Neural cell (in vitro differentiated cells): ENCODE results near the gene LPIN1. TPM values are rescaled to one million over a fixed set of nuclear protein-coding genes. Genes with fewer than 3 reads are reported as not detected.

ENCODE experiments used
- H2AFZ ChIP-seq: fragments of 200-600, 300-800 bp; sonication (generic), shearing (Covaris generic); 2 replicates; pipeline ENCODE4 v1.6.0; 2014; ENCODE audit warnings: low read depth, mild to moderate bottlenecking, antibody characterized with exemption, low read length, moderate library complexity
- H3F3A ChIP-seq: fragments of 200-600 bp; shearing (Covaris generic); 2 replicates; pipeline ENCODE4 v1.6.1; 2016; ENCODE audit warnings: mild to moderate bottlenecking, moderate library complexity, mixed read lengths, antibody characterized with exemption, low read length; ENCODE audit not compliant: insufficient read depth, poor library complexity, severe bottlenecking
- H3K27ac ChIP-seq: fragments of 200-600, 300-800 bp; sonication (generic), shearing (Covaris generic); 2 replicates; pipeline ENCODE4 v1.5.1; 2014; ENCODE audit warnings: mild to moderate bottlenecking, low read length, moderate library complexity
- H3K27me3 ChIP-seq: fragments of 300-800, 200-600 bp; sonication (generic), shearing (Covaris generic); 2 replicates; pipeline ENCODE4 v1.6.0; 2014; ENCODE audit warnings: mild to moderate bottlenecking, low read depth, low read length, moderate library complexity; ENCODE audit not compliant: insufficient read depth
- H3K36me3 ChIP-seq: fragments of 300-800, 200-600 bp; sonication (generic), shearing (Covaris generic); 2 replicates; pipeline ENCODE4 v1.5.1; 2014; ENCODE audit warnings: mild to moderate bottlenecking, antibody characterized with exemption, low read length, moderate library complexity; ENCODE audit not compliant: insufficient read depth
- H3K4me2 ChIP-seq: fragments of 300-800, 200-600 bp; sonication (generic), shearing (Covaris generic); 2 replicates; pipeline ENCODE4 v1.6.0; 2014; ENCODE audit warnings: mild to moderate bottlenecking, low read length
- H3K4me3 ChIP-seq: fragments of 300-800, 200-600 bp; sonication (generic), shearing (Covaris generic); 2 replicates; pipeline ENCODE4 v1.5.1; 2014; ENCODE audit warnings: mild to moderate bottlenecking, low read length, moderate library complexity
- H3K79me2 ChIP-seq: fragments of 200-600 bp; shearing (Covaris generic); replicated peaks from 2 replicates; pipeline ENCODE4 v1.6.0; 2014; ENCODE audit warnings: mild to moderate bottlenecking, low read length, moderate library complexity; ENCODE audit not compliant: insufficient read depth
- H3K9ac ChIP-seq: fragments of 300-800, 200-600 bp; sonication (generic), shearing (Covaris generic); 2 replicates; pipeline ENCODE4 v1.6.1; 2016; ENCODE audit warnings: mild to moderate bottlenecking, low read length, mixed read lengths
- H3K9me2 ChIP-seq: fragments of 200-600 bp; shearing (Covaris generic); 2 replicates; pipeline ENCODE4 v1.6.1; 2016; ENCODE audit warnings: mild to moderate bottlenecking, low read length, mixed read lengths; ENCODE audit not compliant: insufficient read depth
- H3K9me3 ChIP-seq: fragments of 200-600, 300-800 bp; sonication (generic), shearing (Covaris generic); 2 replicates; pipeline ENCODE4 v1.6.1; 2016; ENCODE audit warnings: mild to moderate bottlenecking, mixed run types, low read length, moderate library complexity, mixed read lengths
- H4K20me1 ChIP-seq: fragments of 200-600 bp; shearing (Covaris generic); 2 replicates; pipeline ENCODE4 v1.6.1; 2016; ENCODE audit warnings: mild to moderate bottlenecking, mixed run types; ENCODE audit not compliant: insufficient read depth
- EP300 ChIP-seq: fragments of 450-650 bp; conservative IDR thresholded peaks from 2 replicates; pipeline ENCODE4 v1.6.1; 2014; ENCODE audit warnings: antibody characterized with exemption, mild to moderate bottlenecking, moderate library complexity; ENCODE audit not compliant: poor library complexity, severe bottlenecking
- EZH2 ChIP-seq: fragments of 200-600, 300-800 bp; shearing (Covaris generic), sonication (generic); IDR thresholded peaks from 2 replicates; pipeline ENCODE4 v1.6.1; 2014; ENCODE audit warnings: antibody characterized with exemption, low read length, borderline replicate concordance, mild to moderate bottlenecking; ENCODE audit not compliant: insufficient read depth, poor library complexity, severe bottlenecking
- MXI1 ChIP-seq: fragments of 450-650 bp; conservative IDR thresholded peaks from 2 replicates; pipeline ENCODE4 v1.6.1; 2014; ENCODE audit warnings: antibody characterized with exemption, mild to moderate bottlenecking; ENCODE audit not compliant: poor library complexity, severe bottlenecking
- POLR2AphosphoS5 ChIP-seq: IDR thresholded peaks from 2 replicates; pipeline ENCODE4 v1.6.1; 2012
- RAD21 ChIP-seq: fragments of 450-650 bp; conservative IDR thresholded peaks from 2 replicates; pipeline ENCODE4 v1.6.1; 2014; ENCODE audit warnings: antibody characterized with exemption, mild to moderate bottlenecking, moderate library complexity
- SMC3 ChIP-seq: fragments of 450-650 bp; conservative IDR thresholded peaks from 2 replicates; pipeline ENCODE4 v1.6.1; 2014; ENCODE audit warnings: antibody characterized with exemption, mild to moderate bottlenecking, moderate library complexity; ENCODE audit not compliant: poor library complexity
- TAF1 ChIP-seq: IDR thresholded peaks from 2 replicates; pipeline ENCODE4 v1.6.1; 2012; ENCODE audit warnings: low read depth
- polyA plus RNA-seq: library from polyadenylated mRNA; depleted of rRNA; stranded (reverse); fragments of >200 nt; gene quantifications from 2 replicates; pipeline ENCODE4 v1.2.3, GENCODE V29; 2014
- TF ChIP-seq, protein P1 (sequence below): IDR thresholded peaks from 2 replicates; pipeline ENCODE4 v1.6.1; 2012; ENCODE audit warnings: borderline replicate concordance
- TF ChIP-seq, protein P2 (sequence below): fragments of 450-650 bp; IDR thresholded peaks from 2 replicates; pipeline ENCODE4 v1.5.1; 2014; ENCODE audit warnings: antibody characterized with exemption, mild to moderate bottlenecking, moderate library complexity; ENCODE audit not compliant: poor library complexity, severe bottlenecking

Gene LPIN1
- polyA plus RNA-seq, 1 donor from 2014 or later = 47.5 TPM

DNA sequence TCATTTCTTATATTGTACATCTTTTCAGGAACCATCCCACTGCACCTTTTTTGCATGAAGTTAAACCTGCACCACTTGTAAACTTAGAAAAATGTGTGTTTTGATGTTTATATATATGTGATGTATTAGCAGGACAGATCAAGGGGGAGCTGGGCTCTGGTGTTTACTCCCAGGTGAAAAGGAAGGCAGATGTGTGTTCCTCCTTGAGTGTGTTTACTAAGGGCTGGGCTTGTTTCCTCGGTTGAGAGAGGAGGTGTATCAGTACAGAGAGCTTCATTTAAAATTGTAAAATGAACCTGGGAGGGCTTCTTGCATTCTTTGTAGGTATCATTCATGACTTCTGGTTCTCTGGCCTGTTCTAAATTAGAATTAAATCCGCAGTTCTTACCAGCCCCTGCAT is 14.8 kb downstream of the LPIN1 start:
- Histone ChIP-seq H3K9me2 (no peaks in the 10 kb centered on the region), H3K9me3 (no peaks in the 10 kb centered on the region), H3K27me3 (no peaks in the 10 kb centered on the region), H3F3A (no peaks in the 10 kb centered on the region), H4K20me1 (no peaks in the 10 kb centered on the region), H3K4me3 (no peak overlapping the region), H3K27ac (no peak overlapping the region), H2AFZ (no peak overlapping the region), H3K79me2 (peaks cover 17% of the 10 kb centered on the region), H3K9ac (no peak overlapping the region), H3K36me3 (peaks cover 16% of the 10 kb centered on the region), H3K4me2 (no peak overlapping the region)
- TF ChIP-seq RAD21 = no peak
- no peak for TF ChIP-seq SMC3
- no peak for TF ChIP-seq EZH2
- TF ChIP-seq EP300 = no peak
- TF ChIP-seq, protein P1, sequence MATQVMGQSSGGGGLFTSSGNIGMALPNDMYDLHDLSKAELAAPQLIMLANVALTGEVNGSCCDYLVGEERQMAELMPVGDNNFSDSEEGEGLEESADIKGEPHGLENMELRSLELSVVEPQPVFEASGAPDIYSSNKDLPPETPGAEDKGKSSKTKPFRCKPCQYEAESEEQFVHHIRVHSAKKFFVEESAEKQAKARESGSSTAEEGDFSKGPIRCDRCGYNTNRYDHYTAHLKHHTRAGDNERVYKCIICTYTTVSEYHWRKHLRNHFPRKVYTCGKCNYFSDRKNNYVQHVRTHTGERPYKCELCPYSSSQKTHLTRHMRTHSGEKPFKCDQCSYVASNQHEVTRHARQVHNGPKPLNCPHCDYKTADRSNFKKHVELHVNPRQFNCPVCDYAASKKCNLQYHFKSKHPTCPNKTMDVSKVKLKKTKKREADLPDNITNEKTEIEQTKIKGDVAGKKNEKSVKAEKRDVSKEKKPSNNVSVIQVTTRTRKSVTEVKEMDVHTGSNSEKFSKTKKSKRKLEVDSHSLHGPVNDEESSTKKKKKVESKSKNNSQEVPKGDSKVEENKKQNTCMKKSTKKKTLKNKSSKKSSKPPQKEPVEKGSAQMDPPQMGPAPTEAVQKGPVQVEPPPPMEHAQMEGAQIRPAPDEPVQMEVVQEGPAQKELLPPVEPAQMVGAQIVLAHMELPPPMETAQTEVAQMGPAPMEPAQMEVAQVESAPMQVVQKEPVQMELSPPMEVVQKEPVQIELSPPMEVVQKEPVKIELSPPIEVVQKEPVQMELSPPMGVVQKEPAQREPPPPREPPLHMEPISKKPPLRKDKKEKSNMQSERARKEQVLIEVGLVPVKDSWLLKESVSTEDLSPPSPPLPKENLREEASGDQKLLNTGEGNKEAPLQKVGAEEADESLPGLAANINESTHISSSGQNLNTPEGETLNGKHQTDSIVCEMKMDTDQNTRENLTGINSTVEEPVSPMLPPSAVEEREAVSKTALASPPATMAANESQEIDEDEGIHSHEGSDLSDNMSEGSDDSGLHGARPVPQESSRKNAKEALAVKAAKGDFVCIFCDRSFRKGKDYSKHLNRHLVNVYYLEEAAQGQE = no peak
- TF ChIP-seq, protein P2, sequence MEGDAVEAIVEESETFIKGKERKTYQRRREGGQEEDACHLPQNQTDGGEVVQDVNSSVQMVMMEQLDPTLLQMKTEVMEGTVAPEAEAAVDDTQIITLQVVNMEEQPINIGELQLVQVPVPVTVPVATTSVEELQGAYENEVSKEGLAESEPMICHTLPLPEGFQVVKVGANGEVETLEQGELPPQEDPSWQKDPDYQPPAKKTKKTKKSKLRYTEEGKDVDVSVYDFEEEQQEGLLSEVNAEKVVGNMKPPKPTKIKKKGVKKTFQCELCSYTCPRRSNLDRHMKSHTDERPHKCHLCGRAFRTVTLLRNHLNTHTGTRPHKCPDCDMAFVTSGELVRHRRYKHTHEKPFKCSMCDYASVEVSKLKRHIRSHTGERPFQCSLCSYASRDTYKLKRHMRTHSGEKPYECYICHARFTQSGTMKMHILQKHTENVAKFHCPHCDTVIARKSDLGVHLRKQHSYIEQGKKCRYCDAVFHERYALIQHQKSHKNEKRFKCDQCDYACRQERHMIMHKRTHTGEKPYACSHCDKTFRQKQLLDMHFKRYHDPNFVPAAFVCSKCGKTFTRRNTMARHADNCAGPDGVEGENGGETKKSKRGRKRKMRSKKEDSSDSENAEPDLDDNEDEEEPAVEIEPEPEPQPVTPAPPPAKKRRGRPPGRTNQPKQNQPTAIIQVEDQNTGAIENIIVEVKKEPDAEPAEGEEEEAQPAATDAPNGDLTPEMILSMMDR = no peak
- no peak for TF ChIP-seq POLR2AphosphoS5
- TF ChIP-seq MXI1 = no peak
- no peak for TF ChIP-seq TAF1

DNA sequence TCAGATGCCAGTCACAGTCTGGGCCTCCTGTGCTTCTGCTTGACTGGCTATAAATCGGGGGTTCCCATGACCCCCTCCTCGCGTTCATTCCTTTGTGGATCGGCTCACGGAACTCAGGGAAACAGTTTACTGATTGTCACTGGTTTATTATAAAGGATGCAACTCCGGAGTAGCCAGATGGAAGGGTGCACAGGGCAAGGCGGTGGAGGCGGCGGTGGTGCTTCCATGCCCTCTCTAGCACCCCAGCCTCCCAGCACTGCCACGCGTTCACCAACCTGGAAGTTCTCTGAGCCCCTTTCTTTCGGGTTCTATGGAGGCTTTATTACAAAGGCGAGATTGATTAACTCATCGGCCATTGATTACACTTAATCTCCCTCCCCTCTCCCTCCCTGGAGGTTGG is 15.6 kb downstream of the LPIN1 start:
- peaks cover 16% of the 10 kb centered on the region for H3K79me2 ChIP-seq
- H3K9me3 ChIP-seq = no peaks in the 10 kb centered on the region
- no peaks in the 10 kb centered on the region for H3K27me3 ChIP-seq
- H2AFZ ChIP-seq = no peak overlapping the region
- no peak overlapping the region for H3K4me3 ChIP-seq
- H3K9me2 ChIP-seq = no peaks in the 10 kb centered on the region
- no peak overlapping the region for H3K27ac ChIP-seq
- no peak overlapping the region for H3K9ac ChIP-seq
- H3K4me2 ChIP-seq = no peak overlapping the region
- TF ChIP-seq RAD21 = no peak
- TF ChIP-seq SMC3 = no peak
- TF ChIP-seq POLR2AphosphoS5 = no peak
- no peak for TF ChIP-seq MXI1
- TF ChIP-seq, protein P1 = no peak
- no peak for TF ChIP-seq EP300
- TF ChIP-seq EZH2 = no peak
- no peak for TF ChIP-seq TAF1
- TF ChIP-seq, protein P2 = no peak
- H4K20me1 ChIP-seq = no peaks in the 10 kb centered on the region
- no peaks in the 10 kb centered on the region for H3F3A ChIP-seq
- H3K36me3 ChIP-seq = peaks cover 17% of the 10 kb centered on the region
